Ishikawa (cell line): ENCODE data around the gene HEBP2.

Experiments
- CEBPB ChIP-seq: IDR thresholded peaks from 2 replicates; pipeline ENCODE4 v1.6.1; 2012
- CREB1 ChIP-seq: IDR thresholded peaks from 2 replicates; pipeline ENCODE4 v1.6.1; 2012; ENCODE audit warnings: low read depth
- EGR1 ChIP-seq: IDR thresholded peaks from 2 replicates; pipeline ENCODE4 v1.6.1; 2012
- EP300 ChIP-seq: IDR thresholded peaks from 2 replicates; pipeline ENCODE4 v1.6.1; 2012; ENCODE audit warnings: borderline replicate concordance
- FOXM1 ChIP-seq: IDR thresholded peaks from 2 replicates; pipeline ENCODE4 v1.6.1; 2012; ENCODE audit warnings: low read depth, borderline replicate concordance
- NFIC ChIP-seq: IDR thresholded peaks from 2 replicates; pipeline ENCODE4 v1.6.1; 2012
- RAD21 ChIP-seq: IDR thresholded peaks from 2 replicates; pipeline ENCODE4 v1.6.1; 2012; ENCODE audit warnings: low read depth
- TAF1 ChIP-seq: IDR thresholded peaks from 2 replicates; pipeline ENCODE4 v1.6.1; 2012; ENCODE audit warnings: low read depth, mild to moderate bottlenecking
- TCF12 ChIP-seq: IDR thresholded peaks from 2 replicates; pipeline ENCODE4 v1.6.1; 2012; ENCODE audit warnings: low read depth
- TEAD4 ChIP-seq: IDR thresholded peaks from 2 replicates; pipeline ENCODE4 v1.6.1; 2012
- YY1 ChIP-seq: IDR thresholded peaks from 2 replicates; pipeline ENCODE4 v1.6.1; 2012; ENCODE audit warnings: low read depth
- TF ChIP-seq, protein P1 (sequence below): IDR thresholded peaks from 2 replicates; pipeline ENCODE4 v1.6.1; 2012; ENCODE audit warnings: low read depth, mild to moderate bottlenecking
- TF ChIP-seq, protein P2 (sequence below): IDR thresholded peaks from 2 replicates; pipeline ENCODE4 v1.6.1; 2012
- TF ChIP-seq, protein P3 (sequence below): IDR thresholded peaks from 2 replicates; pipeline ENCODE4 v1.6.1; 2012

DNA sequence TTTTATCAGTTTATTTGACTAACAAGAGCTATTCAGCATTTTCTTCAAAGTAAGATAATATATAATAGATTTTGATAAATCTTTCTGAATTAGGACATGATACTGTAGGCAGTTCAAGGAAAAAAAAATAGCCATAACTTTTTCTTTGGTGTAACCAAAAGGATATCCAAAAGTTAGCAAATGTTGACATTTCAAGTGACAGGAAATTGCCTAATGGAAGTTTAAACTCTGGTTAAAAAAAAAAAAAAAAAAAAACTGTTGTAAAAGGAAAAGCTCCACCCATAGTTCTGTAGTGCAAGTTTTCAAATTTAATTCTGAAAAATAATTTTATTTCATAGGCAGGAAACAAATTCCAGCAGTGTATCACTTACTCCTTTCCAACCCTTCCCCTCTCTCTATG is 18.8 kb downstream of the HEBP2 start:
- TF ChIP-seq, protein P1, sequence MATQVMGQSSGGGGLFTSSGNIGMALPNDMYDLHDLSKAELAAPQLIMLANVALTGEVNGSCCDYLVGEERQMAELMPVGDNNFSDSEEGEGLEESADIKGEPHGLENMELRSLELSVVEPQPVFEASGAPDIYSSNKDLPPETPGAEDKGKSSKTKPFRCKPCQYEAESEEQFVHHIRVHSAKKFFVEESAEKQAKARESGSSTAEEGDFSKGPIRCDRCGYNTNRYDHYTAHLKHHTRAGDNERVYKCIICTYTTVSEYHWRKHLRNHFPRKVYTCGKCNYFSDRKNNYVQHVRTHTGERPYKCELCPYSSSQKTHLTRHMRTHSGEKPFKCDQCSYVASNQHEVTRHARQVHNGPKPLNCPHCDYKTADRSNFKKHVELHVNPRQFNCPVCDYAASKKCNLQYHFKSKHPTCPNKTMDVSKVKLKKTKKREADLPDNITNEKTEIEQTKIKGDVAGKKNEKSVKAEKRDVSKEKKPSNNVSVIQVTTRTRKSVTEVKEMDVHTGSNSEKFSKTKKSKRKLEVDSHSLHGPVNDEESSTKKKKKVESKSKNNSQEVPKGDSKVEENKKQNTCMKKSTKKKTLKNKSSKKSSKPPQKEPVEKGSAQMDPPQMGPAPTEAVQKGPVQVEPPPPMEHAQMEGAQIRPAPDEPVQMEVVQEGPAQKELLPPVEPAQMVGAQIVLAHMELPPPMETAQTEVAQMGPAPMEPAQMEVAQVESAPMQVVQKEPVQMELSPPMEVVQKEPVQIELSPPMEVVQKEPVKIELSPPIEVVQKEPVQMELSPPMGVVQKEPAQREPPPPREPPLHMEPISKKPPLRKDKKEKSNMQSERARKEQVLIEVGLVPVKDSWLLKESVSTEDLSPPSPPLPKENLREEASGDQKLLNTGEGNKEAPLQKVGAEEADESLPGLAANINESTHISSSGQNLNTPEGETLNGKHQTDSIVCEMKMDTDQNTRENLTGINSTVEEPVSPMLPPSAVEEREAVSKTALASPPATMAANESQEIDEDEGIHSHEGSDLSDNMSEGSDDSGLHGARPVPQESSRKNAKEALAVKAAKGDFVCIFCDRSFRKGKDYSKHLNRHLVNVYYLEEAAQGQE: no peak
- TF ChIP-seq EGR1: no peak
- no peak for TF ChIP-seq NFIC
- no peak for TF ChIP-seq RAD21
- TF ChIP-seq EP300: no peak
- no peak for TF ChIP-seq TAF1
- no peak for TF ChIP-seq TEAD4
- no peak for TF ChIP-seq TCF12
- no peak for TF ChIP-seq CEBPB
- TF ChIP-seq CREB1: no peak
- TF ChIP-seq, protein P2, sequence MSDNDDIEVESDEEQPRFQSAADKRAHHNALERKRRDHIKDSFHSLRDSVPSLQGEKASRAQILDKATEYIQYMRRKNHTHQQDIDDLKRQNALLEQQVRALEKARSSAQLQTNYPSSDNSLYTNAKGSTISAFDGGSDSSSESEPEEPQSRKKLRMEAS: no peak
- TF ChIP-seq FOXM1: no peak
- no peak for TF ChIP-seq YY1
- TF ChIP-seq, protein P3, sequence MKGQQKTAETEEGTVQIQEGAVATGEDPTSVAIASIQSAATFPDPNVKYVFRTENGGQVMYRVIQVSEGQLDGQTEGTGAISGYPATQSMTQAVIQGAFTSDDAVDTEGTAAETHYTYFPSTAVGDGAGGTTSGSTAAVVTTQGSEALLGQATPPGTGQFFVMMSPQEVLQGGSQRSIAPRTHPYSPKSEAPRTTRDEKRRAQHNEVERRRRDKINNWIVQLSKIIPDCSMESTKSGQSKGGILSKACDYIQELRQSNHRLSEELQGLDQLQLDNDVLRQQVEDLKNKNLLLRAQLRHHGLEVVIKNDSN: no peak
